K562 (cell line): ENCODE measurements around the gene CD79A. TPM values are rescaled to one million over a fixed set of nuclear protein-coding genes. Genes with fewer than 3 reads are reported as not detected.
A peak's percentile ranks its signal among the peaks of the same experiment; 100 is the strongest.

Source experiments
- ATAC-seq: fragments of 200-7000 bp; cut with Tn5 transposase; 3 replicates; pipeline ENCODE4 v1.9.1; 2020; ENCODE audit warnings: moderate library complexity
- BruUV-seq: library from RNA; stranded (reverse); fragments of 400-500 nt; replicated peaks from 2 replicates; lab custom pipeline; 2021; lab: Mats Ljungman, UMichigan
- CTCF ChIA-PET: fragments of 300-600 bp; formaldehyde crosslinking; extraction: SDS; loops from one replicate; lab custom pipeline; 2021; ENCODE audit warnings: low intra/inter-chr PET ratio; lab: Yijun Ruan, JAX
- POLR2A ChIA-PET: fragments of 300-600, 350-650 bp; sonication (Branson Sonifier 250); formaldehyde crosslinking; extraction: SDS; loops from one replicate; lab custom pipeline; 2021; ENCODE audit warnings: antibody characterized with exemption, inconsistent platforms; lab: Yijun Ruan, JAX
- DNase-seq, 4 experiments: peaks; one replicate each; pipeline versions ENCODE4 v3.0.0 to v3.0.0-alpha.2; 2011 to 2018; ENCODE audit warnings: low spot score in 3 of 4, mixed read lengths in 3 of 4; ENCODE audit errors: extremely low read depth in 1 of 4
- FAIRE-seq: peaks from 2 replicates; lab custom pipeline; 2011; peaks lifted over from hg19 to GRCh38; lab: Jason Lieb, UNC
- H2AFZ ChIP-seq: 2 replicates; pipeline ENCODE4 v1.6.0; 2011; ENCODE audit warnings: low read depth, low read length, control low read depth, inconsistent platforms
- H3K27ac ChIP-seq: fragments of 200-600 bp; 3 replicates; pipeline ENCODE4 v1.8.0; 2011; ENCODE audit warnings: low read depth, mild to moderate bottlenecking, control low read depth, inconsistent platforms, low read length, moderate library complexity, mixed read lengths; ENCODE audit errors: extremely low read depth
- H3K27me3 ChIP-seq, 2 experiments: fragments of 300-600 bp in 1 of 2; 2 replicates in 1 of 2; 3 replicates in 1 of 2; pipeline versions ENCODE4 v1.6.0 to v1.8.0; 2011; ENCODE audit warnings: inconsistent platforms in 2 of 2, low read length in 2 of 2, mild to moderate bottlenecking in 1 of 2, mixed read lengths in 1 of 2, moderate library complexity in 1 of 2; ENCODE audit not compliant: control insufficient read depth in 2 of 2, insufficient read depth in 2 of 2
- H3K36me3 ChIP-seq: fragments of 300-600 bp; 3 replicates; pipeline ENCODE4 v1.8.0; 2011; ENCODE audit warnings: mild to moderate bottlenecking, low read length, inconsistent platforms; ENCODE audit not compliant: control insufficient read depth, insufficient read depth
- H3K4me1 ChIP-seq, 2 experiments: fragments of 200-600 bp in 1 of 2; replicated peaks in 1 of 2; 2 replicates in 1 of 2; 3 replicates in 1 of 2; pipeline versions ENCODE4 v1.5.1 to v1.8.0; 2011; ENCODE audit warnings: inconsistent platforms in 2 of 2, low read length in 2 of 2, mild to moderate bottlenecking in 1 of 2, mixed read lengths in 1 of 2, moderate library complexity in 1 of 2; ENCODE audit not compliant: control insufficient read depth in 2 of 2, insufficient read depth in 2 of 2
- H3K4me2 ChIP-seq: 2 replicates; pipeline ENCODE4 v1.6.1; 2011; ENCODE audit warnings: low read length, control low read depth, inconsistent platforms, mixed read lengths; ENCODE audit not compliant: insufficient read depth
- H3K4me3 ChIP-seq: fragments of 200-600 bp; sonication (generic), shearing (Covaris generic); 2 replicates; pipeline ENCODE4 v1.5.1; 2016; ENCODE audit warnings: control low read depth, inconsistent platforms
- H3K79me2 ChIP-seq: fragments of 200-600 bp; 3 replicates; pipeline ENCODE4 v1.8.0; 2011; ENCODE audit warnings: low read length, inconsistent platforms; ENCODE audit not compliant: control insufficient read depth, insufficient read depth
- H3K9ac ChIP-seq, 2 experiments: 2 replicates each; pipeline versions ENCODE4 v1.6.0 to v1.6.1; 2011; ENCODE audit warnings: low read depth in 2 of 2, low read length in 2 of 2, control low read depth in 1 of 2, inconsistent platforms in 1 of 2, mild to moderate bottlenecking in 1 of 2, mixed read lengths in 1 of 2; ENCODE audit not compliant: insufficient read depth in 1 of 2
- H3K9me1 ChIP-seq: one replicate; pipeline ENCODE4 v1.6.0; 2011; ENCODE audit warnings: inconsistent platforms, mild to moderate bottlenecking, low read length, moderate library complexity; ENCODE audit not compliant: control insufficient read depth, insufficient read depth
- H3K9me3 ChIP-seq: replicated peaks from 2 replicates; pipeline ENCODE4 v1.5.1; 2011; ENCODE audit warnings: low read depth, low read length, inconsistent platforms; ENCODE audit not compliant: control insufficient read depth, insufficient read depth
- H4K20me1 ChIP-seq: replicated peaks from 2 replicates; pipeline ENCODE4 v1.6.1; 2011; ENCODE audit warnings: low read length, inconsistent platforms, mixed read lengths; ENCODE audit not compliant: control insufficient read depth, insufficient read depth
- CCNT2 ChIP-seq: IDR thresholded peaks from 2 replicates; pipeline ENCODE4 v1.6.1; 2011; ENCODE audit warnings: borderline replicate concordance, low read depth, mild to moderate bottlenecking, moderate library complexity, mixed read lengths, low read length; ENCODE audit not compliant: insufficient read length; ENCODE audit errors: extremely low read depth
- CHCHD3 ChIP-seq: fragments of 250-450 bp; sonication (Bioruptor Pico); IDR thresholded peaks from 2 replicates; pipeline ENCODE4 v2.1.2; 2022; ENCODE audit warnings: mild to moderate bottlenecking
- DPF2 ChIP-seq: fragments of 450-650 bp; IDR thresholded peaks from 2 replicates; pipeline ENCODE4 v1.6.1; 2016
- KDM1A ChIP-seq, 2 experiments: fragments of 450-650 bp; IDR thresholded peaks; 2 replicates each; pipeline ENCODE4 v1.6.1; 2016; ENCODE audit warnings: mild to moderate bottlenecking in 2 of 2
- MEIS2 ChIP-seq: fragments of 450-650 bp; IDR thresholded peaks from 2 replicates; pipeline ENCODE4 v1.6.1; 2014; ENCODE audit warnings: mild to moderate bottlenecking; ENCODE audit not compliant: partially characterized antibody
- NFRKB ChIP-seq: fragments of 450-650 bp; IDR thresholded peaks from 2 replicates; pipeline ENCODE4 v1.6.1; 2016; ENCODE audit warnings: low read depth
- ZBTB17 ChIP-seq: fragments of 450-650 bp; formaldehyde crosslinking; IDR thresholded peaks from 2 replicates; pipeline ENCODE4 v1.4.0; 2020; ENCODE audit warnings: mild to moderate bottlenecking
- ZNF398 ChIP-seq: fragments of 250-450 bp; sonication (Bioruptor Pico); IDR thresholded peaks from 2 replicates; pipeline ENCODE4 v1.8.0; 2021; ENCODE audit warnings: moderate library complexity, mild to moderate bottlenecking, inconsistent platforms
- ZNF431 ChIP-seq: sonication (generic); formaldehyde crosslinking; IDR thresholded peaks from 2 replicates; pipeline ENCODE4 v1.8.0; 2022; ENCODE audit warnings: mild to moderate bottlenecking, missing genetic modification reagents
- ZNF740 ChIP-seq, 3 experiments: fragments of 200-800 bp in 1 of 3; sonication (Bioruptor generic) in 1 of 3; sonication (generic) in 1 of 3; formaldehyde crosslinking in 1 of 3; IDR thresholded peaks; 2 replicates each; pipeline versions ENCODE4 v1.6.1 to v1.8.0; 2016 to 2022; ENCODE audit warnings: mild to moderate bottlenecking in 2 of 3, missing compliant biosample characterization in 2 of 3, missing genetic modification characterization in 2 of 3, missing genetic modification reagents in 1 of 3
- ZNF77 ChIP-seq: fragments of 250-450 bp; sonication (Bioruptor Pico); IDR thresholded peaks from 2 replicates; pipeline ENCODE4 v1.5.0; 2020
- WGBS: fragments of 100-300 bp; shearing (Covaris generic); methylation state at CpG from one replicate; pipeline ENCODE4 v1.1.6; 2016; ENCODE audit warnings: low coverage, mixed read lengths; ENCODE audit not compliant: insufficient coverage; ENCODE audit errors: missing lambda C conversion rate; 5-methylcytosine and 5-hydroxymethylcytosine counted together
- in situ Hi-C: fragments of 300-500 bp; cut with MboI; formaldehyde crosslinking; loops from 4 replicates; pipeline ENCODE4 v1.15.0; 2018; ENCODE audit warnings: inconsistent platforms, mixed read lengths
- intact Hi-C: fragments of 100-400 bp; cut with micrococcal nuclease; formaldehyde crosslinking; loops from 2 replicates; pipeline ENCODE4 v1.14.2; 2022
- polyA plus RNA-seq, 8 experiments: library from polyadenylated mRNA; depleted of rRNA in 4 of 8; stranded (reverse) in 5 of 8; unstranded in 3 of 8; fragments of >200 nt; fragmentation: Nextera tagmentation in 2 of 8; fragmentation: Illumina TruSeq in 1 of 8; extraction: Ambion mirVana in 2 of 8; extraction: Trizol in 1 of 8; gene quantifications; 2 replicates each; pipeline versions ENCODE4 v1.2.1 to v1.2.3, GENCODE V29; 2011 to 2014; ENCODE audit warnings: inconsistent platforms in 1 of 8, missing spikeins in 1 of 8
- total RNA-seq, 7 experiments: library from RNA; depleted of rRNA in 6 of 7; stranded (reverse); fragments of >200 nt in 6 of 7; fragmentation: Illumina TruSeq in 2 of 7; extraction: Trizol in 2 of 7; gene quantifications; 2 replicates each; pipeline versions ENCODE4 v1.2.1 to v1.2.3, GENCODE V29; 2011 to 2021; ENCODE audit warnings: low replicate concordance in 1 of 7

The CD79A gene
- total and polyA plus RNA-seq, 9 of the 15 experiments (the other 6 are each of a cell fraction or from before 2014, with no cell fraction given): 0.04 to 0.72 (median 0.17) TPM; not detected in 3

- TF ChIP-seq MEIS2 (no peak), ZNF77 (CRISPR knock-in tag) (no peak), ZNF431 (CRISPR knock-in tag) (no peak), CCNT2 (no peak), ZNF740 (CRISPR knock-in tag; IDR thresholded peaks at IDR 0.05) (no peak), ZNF740 (tag; IDR thresholded peaks at IDR 0.05) (no peak), ZBTB17 (CRISPR knock-in tag) (no peak), CHCHD3 (CRISPR knock-in tag) (no peak)
- TF ChIP-seq, all 486 proteins: peak for 0
Measured at GRCh38 chr19:41917676-41918075, 40.6 kb downstream of the CD79A start (continued).

GRCh38 chr19:41918095-41918494, 41.0 kb downstream of the CD79A start:
- no TSS peak for BruUV-seq
- no peaks in the 10 kb centered on the region for H3K79me2 ChIP-seq
- 18% methylated on average over 6 of the region's 6 CpGs for WGBS
- intact Hi-C loops: no loop called here
- no peaks in the 10 kb centered on the region for H3K9me1 ChIP-seq
- TF ChIP-seq KDM1A (IDR thresholded peaks at IDR 0.05) (peak in 1 of 2 experiments; percentile 91; a peak in 2 of 4 replicates), NFRKB (no peak), DPF2 (no peak), ZNF398 (no peak)
- H3K27ac ChIP-seq: no peak overlapping the region
- peaks cover 8% of the 10 kb centered on the region; the same call in 1 of the 2 replicates for H4K20me1 ChIP-seq
- peaks cover 0 to 36% of the 10 kb centered on the region in 2 experiments; a peak in 3 of 5 replicates for H3K4me1 ChIP-seq
- in situ Hi-C loops: no loop called here
- H3K36me3 ChIP-seq: no peaks in the 10 kb centered on the region
- ChIA-PET CTCF (no interaction called here), POLR2A (no interaction called here)
- H3K4me2 ChIP-seq: no peak overlapping the region
- DNase-seq (no peak), ATAC-seq (no peak), FAIRE-seq (no peak)
- no peak overlapping the region for H2AFZ ChIP-seq
- no peaks in the 10 kb centered on the region; the same call in 1 of the 2 replicates for H3K9me3 ChIP-seq
- no peak overlapping the region for H3K4me3 ChIP-seq
- H3K9ac ChIP-seq: no peak overlapping the region
- H3K27me3 ChIP-seq: peaks cover 20 to 47% of the 10 kb centered on the region in 2 experiments
